GM12878 (cell line): ENCODE measurements around the gene METTL9. TPM values are rescaled to one million over a fixed set of nuclear protein-coding genes. Genes with fewer than 3 reads are reported as not detected.

Experiments used
- BCL3 ChIP-seq: IDR thresholded peaks from 2 replicates; pipeline ENCODE4 v1.6.1; 2011; ENCODE audit warnings: borderline replicate concordance, low read depth, mild to moderate bottlenecking, moderate library complexity, low read length; ENCODE audit not compliant: insufficient read depth, poor library complexity, severe bottlenecking
- CBFB ChIP-seq: IDR thresholded peaks from 2 replicates; pipeline ENCODE4 v1.6.1; 2016; ENCODE audit warnings: antibody characterized with exemption, low read depth
- CEBPZ ChIP-seq: fragments of 150-350 bp; IDR thresholded peaks from 2 replicates; pipeline ENCODE4 v1.6.1; 2016; ENCODE audit warnings: low read depth, low read length
- ELK1 ChIP-seq: IDR thresholded peaks from 2 replicates; pipeline ENCODE4 v1.6.1; 2012; ENCODE audit warnings: low read depth, low read length, improper control_type of control experiment
- MYC ChIP-seq: IDR thresholded peaks from 2 replicates; pipeline ENCODE4 v1.6.1; 2011; ENCODE audit warnings: mild to moderate bottlenecking, low read length, moderate library complexity, inconsistent platforms; ENCODE audit not compliant: insufficient read depth, insufficient replicate concordance, insufficient read length, severe bottlenecking
- PRDM15 ChIP-seq: fragments of 450-650 bp; formaldehyde crosslinking; IDR thresholded peaks from 2 replicates; pipeline ENCODE4 v1.4.0; 2020; ENCODE audit warnings: mild to moderate bottlenecking, moderate library complexity
- ZNF217 ChIP-seq: fragments of 450-650 bp; IDR thresholded peaks from 2 replicates; pipeline ENCODE4 v1.6.1; 2017; ENCODE audit warnings: antibody characterized with exemption, mild to moderate bottlenecking
- polyA plus RNA-seq, 11 experiments: library from polyadenylated mRNA; depleted of rRNA in 4 of 11; unstranded in 6 of 11; stranded (reverse) in 5 of 11; fragments of >200 nt; fragmentation: Nextera tagmentation in 4 of 11; fragmentation: Illumina TruSeq in 1 of 11; extraction: Ambion mirVana in 4 of 11; extraction: Trizol in 1 of 11; gene quantifications; 1 replicate in 1 of 11; 2 replicates in 10 of 11; pipeline versions ENCODE4 v1.2.1 to v1.2.3, GENCODE V29; 2011 to 2016; ENCODE audit warnings: inconsistent platforms in 2 of 11, missing spikeins in 2 of 11, low read depth in 1 of 11
- total RNA-seq, 4 experiments: library from RNA; depleted of rRNA in 3 of 4; stranded (reverse); fragments of >200 nt in 3 of 4; fragmentation: Illumina TruSeq in 1 of 4; extraction: Trizol in 1 of 4; gene quantifications; 2 replicates each; pipeline versions ENCODE4 v1.2.1 to v1.2.3, GENCODE V29; 2013 to 2021

Gene METTL9
- total and polyA plus RNA-seq, 10 of the 15 experiments (the other 5 are each of a cell fraction or from before 2014, with no cell fraction given) = 19.4 to 119 (median 101) TPM

GRCh38 chr16:21664801-21665492 lies 65.6 kb downstream of the METTL9 start (continued):
- TF ChIP-seq BCL3 (no peak), ZNF217 (no peak), CEBPZ (no peak), PRDM15 (CRISPR knock-in tag) (no peak), ELK1 (no peak), CBFB (no peak), MYC (no peak)
